Measurements from ENCODE around the gene SERPINA5.

SERPINA5 gene

DNA sequence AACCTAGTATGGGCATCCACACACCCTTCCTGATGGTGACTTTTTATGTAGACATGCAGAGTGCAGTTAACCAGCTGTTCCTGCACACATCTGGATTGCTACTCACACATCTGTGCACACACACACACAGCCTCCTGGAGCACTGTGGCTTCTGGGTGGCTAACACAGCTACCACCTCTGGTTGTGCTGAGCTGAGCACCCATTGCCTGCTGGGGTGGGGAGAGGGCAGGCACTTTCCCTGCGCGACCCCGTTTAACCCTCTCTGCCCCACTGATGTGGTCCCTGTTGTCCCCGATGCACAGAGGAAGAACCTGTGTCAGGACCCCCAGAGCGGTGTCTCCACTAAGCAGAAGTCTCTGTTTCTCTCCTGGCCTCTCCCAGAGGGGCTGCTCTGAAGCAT lies 16.6 kb downstream of the SERPINA5 start:
- Histone ChIP-seq H3K9ac (ENCODE audit: low read length) (no peak overlapping the region), H3K9me2 (replicated peaks; ENCODE audit: insufficient read depth, low read length) (no peaks in the 10 kb centered on the region), H3K4me1 (ENCODE audit: low read length) (no peaks in the 10 kb centered on the region), H3K4me3 (ENCODE audit: low read length) (no peak overlapping the region), H3K4me2 (ENCODE audit: low read depth, low read length) (no peak overlapping the region), H3F3A (ENCODE audit: insufficient read depth, low read length) (no peaks in the 10 kb centered on the region), H3K9me3 (replicated peaks; ENCODE audit: insufficient read depth, low read length) (no peaks in the 10 kb centered on the region), H3K27ac (ENCODE audit: low read length) (no peak overlapping the region), H3K79me2 (ENCODE audit: low read length) (no peaks in the 10 kb centered on the region), H2AFZ (ENCODE audit: low read length) (no peak overlapping the region), H3K36me3 (replicated peaks; ENCODE audit: insufficient read depth, low read length) (no peaks in the 10 kb centered on the region), H3K27me3 (replicated peaks; ENCODE audit: insufficient read depth, low read length) (no peaks in the 10 kb centered on the region), H4K20me1 (ENCODE audit: insufficient read depth, low read length) (no peaks in the 10 kb centered on the region)
- no peak for DNase-seq
- TF ChIP-seq EZH2 (optimal IDR thresholded peaks at IDR 0.05; ENCODE audit: low read depth, low read length): no peak
- TF ChIP-seq, protein P1, sequence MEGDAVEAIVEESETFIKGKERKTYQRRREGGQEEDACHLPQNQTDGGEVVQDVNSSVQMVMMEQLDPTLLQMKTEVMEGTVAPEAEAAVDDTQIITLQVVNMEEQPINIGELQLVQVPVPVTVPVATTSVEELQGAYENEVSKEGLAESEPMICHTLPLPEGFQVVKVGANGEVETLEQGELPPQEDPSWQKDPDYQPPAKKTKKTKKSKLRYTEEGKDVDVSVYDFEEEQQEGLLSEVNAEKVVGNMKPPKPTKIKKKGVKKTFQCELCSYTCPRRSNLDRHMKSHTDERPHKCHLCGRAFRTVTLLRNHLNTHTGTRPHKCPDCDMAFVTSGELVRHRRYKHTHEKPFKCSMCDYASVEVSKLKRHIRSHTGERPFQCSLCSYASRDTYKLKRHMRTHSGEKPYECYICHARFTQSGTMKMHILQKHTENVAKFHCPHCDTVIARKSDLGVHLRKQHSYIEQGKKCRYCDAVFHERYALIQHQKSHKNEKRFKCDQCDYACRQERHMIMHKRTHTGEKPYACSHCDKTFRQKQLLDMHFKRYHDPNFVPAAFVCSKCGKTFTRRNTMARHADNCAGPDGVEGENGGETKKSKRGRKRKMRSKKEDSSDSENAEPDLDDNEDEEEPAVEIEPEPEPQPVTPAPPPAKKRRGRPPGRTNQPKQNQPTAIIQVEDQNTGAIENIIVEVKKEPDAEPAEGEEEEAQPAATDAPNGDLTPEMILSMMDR (IDR thresholded peaks at IDR 0.05; ENCODE audit: low read length): no peak
- no peak for TF ChIP-seq EZH2phosphoT487 (IDR thresholded peaks at IDR 0.05; ENCODE audit: low read length)

DNA sequence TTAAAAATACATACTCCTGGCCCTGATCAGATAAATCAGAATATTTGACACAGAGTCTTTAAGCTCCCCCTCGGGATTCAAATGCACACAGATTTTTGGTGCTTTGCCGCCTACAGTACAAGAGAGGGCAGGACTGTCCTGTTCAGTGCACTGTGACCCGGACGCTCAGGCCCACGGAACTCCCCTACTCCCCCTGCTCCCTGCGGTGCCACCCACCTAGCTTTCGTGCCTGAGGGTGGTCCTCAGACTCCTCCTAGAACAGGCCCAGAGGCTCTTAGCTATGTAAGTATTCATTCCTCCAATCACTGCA lies 17.2 kb downstream of the SERPINA5 start:
- Histone ChIP-seq H3K9ac (ENCODE audit: low read length) (no peak overlapping the region), H3K79me2 (ENCODE audit: low read length) (no peaks in the 10 kb centered on the region), H3K4me3 (ENCODE audit: low read length) (no peak overlapping the region)

DNA sequence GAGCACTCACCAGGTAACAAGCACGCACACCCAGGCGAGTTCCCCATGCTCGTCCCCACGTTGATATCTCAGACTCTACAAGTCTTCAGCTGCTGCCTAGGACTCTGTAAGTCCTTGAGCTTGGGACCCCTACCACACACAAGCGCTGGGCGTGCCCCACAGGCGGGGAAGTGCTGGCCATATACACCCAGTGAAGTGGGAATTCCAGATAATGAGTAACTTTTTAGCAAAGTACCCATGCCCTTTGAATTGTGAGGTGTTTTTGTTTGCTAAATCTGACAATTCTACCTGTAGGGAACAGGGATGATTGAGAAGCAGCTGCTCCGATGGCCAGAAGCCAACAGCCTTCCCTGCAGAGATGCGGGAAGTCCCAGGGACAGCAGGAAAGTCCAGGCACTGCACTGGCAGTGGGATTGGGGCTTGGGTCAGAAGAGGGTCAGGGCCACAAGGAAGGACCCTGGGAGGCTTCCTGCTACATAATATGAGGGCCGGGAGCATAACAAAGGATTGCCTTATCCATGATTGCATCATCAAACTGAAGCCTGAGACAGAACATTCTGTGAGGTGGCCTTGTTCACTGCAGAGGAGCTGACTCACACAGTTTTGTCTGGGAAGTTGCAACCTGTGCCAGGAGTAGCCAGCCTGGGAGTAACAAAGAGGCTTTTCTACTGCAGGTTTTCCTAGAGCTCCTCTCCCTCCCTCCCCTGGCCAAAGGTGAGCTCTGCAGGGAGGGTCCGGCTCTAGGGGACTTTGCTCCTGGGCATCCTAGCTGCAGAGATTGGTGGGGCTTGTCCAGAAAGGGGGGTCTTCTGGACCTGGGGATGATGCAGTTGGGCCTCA lies 17.8 kb downstream of the SERPINA5 start:
- Histone ChIP-seq H3K27ac (ENCODE audit: low read length) (no peak overlapping the region), H3K4me3 (ENCODE audit: low read length) (no peak overlapping the region), H3K4me1 (ENCODE audit: low read length) (no peaks in the 10 kb centered on the region), H4K20me1 (ENCODE audit: insufficient read depth, low read length) (no peaks in the 10 kb centered on the region), H3K9ac (ENCODE audit: low read length) (no peak overlapping the region), H3K27me3 (replicated peaks; ENCODE audit: insufficient read depth, low read length) (no peaks in the 10 kb centered on the region), H3K9me3 (replicated peaks; ENCODE audit: insufficient read depth, low read length) (no peaks in the 10 kb centered on the region), H3K36me3 (replicated peaks; ENCODE audit: insufficient read depth, low read length) (no peaks in the 10 kb centered on the region), H2AFZ (ENCODE audit: low read length) (no peak overlapping the region), H3F3A (ENCODE audit: insufficient read depth, low read length) (no peaks in the 10 kb centered on the region), H3K4me2 (ENCODE audit: low read depth, low read length) (no peak overlapping the region), H3K9me2 (replicated peaks; ENCODE audit: insufficient read depth, low read length) (no peaks in the 10 kb centered on the region), H3K79me2 (ENCODE audit: low read length) (no peaks in the 10 kb centered on the region)
- TF ChIP-seq, protein P1 (IDR thresholded peaks at IDR 0.05; ENCODE audit: low read length): no peak
- TF ChIP-seq EZH2phosphoT487 (IDR thresholded peaks at IDR 0.05; ENCODE audit: low read length): no peak
- no peak for TF ChIP-seq EZH2 (optimal IDR thresholded peaks at IDR 0.05; ENCODE audit: low read depth, low read length)
- no peak for DNase-seq

More for the DNA sequence above, 17.2 kb downstream of the SERPINA5 start:
- no peak overlapping the region for H3K4me2 ChIP-seq (ENCODE audit: low read depth, low read length)
- no peaks in the 10 kb centered on the region for H3K9me3 ChIP-seq (replicated peaks; ENCODE audit: insufficient read depth, low read length)
- no peaks in the 10 kb centered on the region for H3K27me3 ChIP-seq (replicated peaks; ENCODE audit: insufficient read depth, low read length)
- TF ChIP-seq EZH2 (optimal IDR thresholded peaks at IDR 0.05; ENCODE audit: low read depth, low read length): no peak
- TF ChIP-seq, protein P1 (IDR thresholded peaks at IDR 0.05; ENCODE audit: low read length): no peak
- no peak for TF ChIP-seq EZH2phosphoT487 (IDR thresholded peaks at IDR 0.05; ENCODE audit: low read length)
- H4K20me1 ChIP-seq (ENCODE audit: insufficient read depth, low read length): no peaks in the 10 kb centered on the region
- no peaks in the 10 kb centered on the region for H3K36me3 ChIP-seq (replicated peaks; ENCODE audit: insufficient read depth, low read length)
- H3F3A ChIP-seq (ENCODE audit: insufficient read depth, low read length): no peaks in the 10 kb centered on the region
- H3K4me1 ChIP-seq (ENCODE audit: low read length): no peaks in the 10 kb centered on the region
- H3K9me2 ChIP-seq (replicated peaks; ENCODE audit: insufficient read depth, low read length): no peaks in the 10 kb centered on the region
- no peak overlapping the region for H2AFZ ChIP-seq (ENCODE audit: low read length)
- H3K27ac ChIP-seq (ENCODE audit: low read length): no peak overlapping the region
- no peak for DNase-seq
